ENCODE measurements around the gene TAF6. TPM values are rescaled to one million over a fixed set of nuclear protein-coding genes. Genes with fewer than 3 reads are reported as not detected.

Gene TAF6
- total and polyA plus RNA-seq, 2 experiments from 2014 or later: 56.3 to 141 TPM

GRCh38 chr7:100155553-100156317 is 36.6 kb upstream of the TAF6 start:
- Histone ChIP-seq H3K4me2 (no peak overlapping the region), H3F3A (replicated peaks; ENCODE audit: low read depth) (peaks cover 39% of the 10 kb centered on the region), H3K4me3 (no peak overlapping the region), H3K9me2 (ENCODE audit: insufficient read depth) (no peaks in the 10 kb centered on the region), H3K27me3 (ENCODE audit: insufficient read depth) (no peaks in the 10 kb centered on the region), H3K4me1 (ENCODE audit: insufficient read depth) (peaks cover 7% of the 10 kb centered on the region; the same call in 1 of the 2 replicates), H3K27ac (ENCODE audit: low read depth) (no peak overlapping the region), H2AFZ (no peak overlapping the region), H4K20me1 (replicated peaks; ENCODE audit: insufficient read depth) (peaks cover 14% of the 10 kb centered on the region), H3K36me3 (ENCODE audit: insufficient read depth) (no peaks in the 10 kb centered on the region), H3K79me2 (replicated peaks; ENCODE audit: insufficient read depth) (peaks cover 11% of the 10 kb centered on the region)
- Mint-ChIP-seq H3K4me1 (peaks cover 30% of the 10 kb centered on the region), H3K27me3 (ENCODE audit: insufficient read depth, low read depth, poor library complexity) (peaks cover 25% of the 10 kb centered on the region), H3K9me3 (no peaks in the 10 kb centered on the region), H3K4me3 (no peak overlapping the region; the same call in 2 of the 3 replicates), H3K36me3 (ENCODE audit: low read depth) (peaks cover 56% of the 10 kb centered on the region), H3K27ac (no peak overlapping the region)
- TF ChIP-seq ETS1 (IDR thresholded peaks at IDR 0.05) (no peak), CREB1 (CRISPR knock-in tag; IDR thresholded peaks at IDR 0.05; ENCODE audit: low read depth) (no peak), EZH2 (IDR thresholded peaks at IDR 0.05; ENCODE audit: low read depth, unreplicated experiment) (no peak), STAT1 (IDR thresholded peaks at IDR 0.05; ENCODE audit: unreplicated experiment) (no peak), REST (IDR thresholded peaks at IDR 0.05; ENCODE audit: unreplicated experiment) (no peak), POLR2AphosphoS5 (IDR thresholded peaks at IDR 0.05; ENCODE audit: low read depth) (no peak), ZNF114 (CRISPR knock-in tag; IDR thresholded peaks at IDR 0.05) (no peak), JUNB (IDR thresholded peaks at IDR 0.05; ENCODE audit: unreplicated experiment) (no peak), ZNF331 (CRISPR knock-in tag; IDR thresholded peaks at IDR 0.05; ENCODE audit: low read depth) (no peak), CTCF (conservative IDR thresholded peaks at IDR 0.05; ENCODE audit: low read depth in 2 of 2) (no peak), NANOG (IDR thresholded peaks at IDR 0.05; ENCODE audit: borderline replicate concordance) (no peak), EZH2phosphoT487 (IDR thresholded peaks at IDR 0.05; ENCODE audit: unreplicated experiment) (no peak)
- TF ChIP-seq, protein P1, sequence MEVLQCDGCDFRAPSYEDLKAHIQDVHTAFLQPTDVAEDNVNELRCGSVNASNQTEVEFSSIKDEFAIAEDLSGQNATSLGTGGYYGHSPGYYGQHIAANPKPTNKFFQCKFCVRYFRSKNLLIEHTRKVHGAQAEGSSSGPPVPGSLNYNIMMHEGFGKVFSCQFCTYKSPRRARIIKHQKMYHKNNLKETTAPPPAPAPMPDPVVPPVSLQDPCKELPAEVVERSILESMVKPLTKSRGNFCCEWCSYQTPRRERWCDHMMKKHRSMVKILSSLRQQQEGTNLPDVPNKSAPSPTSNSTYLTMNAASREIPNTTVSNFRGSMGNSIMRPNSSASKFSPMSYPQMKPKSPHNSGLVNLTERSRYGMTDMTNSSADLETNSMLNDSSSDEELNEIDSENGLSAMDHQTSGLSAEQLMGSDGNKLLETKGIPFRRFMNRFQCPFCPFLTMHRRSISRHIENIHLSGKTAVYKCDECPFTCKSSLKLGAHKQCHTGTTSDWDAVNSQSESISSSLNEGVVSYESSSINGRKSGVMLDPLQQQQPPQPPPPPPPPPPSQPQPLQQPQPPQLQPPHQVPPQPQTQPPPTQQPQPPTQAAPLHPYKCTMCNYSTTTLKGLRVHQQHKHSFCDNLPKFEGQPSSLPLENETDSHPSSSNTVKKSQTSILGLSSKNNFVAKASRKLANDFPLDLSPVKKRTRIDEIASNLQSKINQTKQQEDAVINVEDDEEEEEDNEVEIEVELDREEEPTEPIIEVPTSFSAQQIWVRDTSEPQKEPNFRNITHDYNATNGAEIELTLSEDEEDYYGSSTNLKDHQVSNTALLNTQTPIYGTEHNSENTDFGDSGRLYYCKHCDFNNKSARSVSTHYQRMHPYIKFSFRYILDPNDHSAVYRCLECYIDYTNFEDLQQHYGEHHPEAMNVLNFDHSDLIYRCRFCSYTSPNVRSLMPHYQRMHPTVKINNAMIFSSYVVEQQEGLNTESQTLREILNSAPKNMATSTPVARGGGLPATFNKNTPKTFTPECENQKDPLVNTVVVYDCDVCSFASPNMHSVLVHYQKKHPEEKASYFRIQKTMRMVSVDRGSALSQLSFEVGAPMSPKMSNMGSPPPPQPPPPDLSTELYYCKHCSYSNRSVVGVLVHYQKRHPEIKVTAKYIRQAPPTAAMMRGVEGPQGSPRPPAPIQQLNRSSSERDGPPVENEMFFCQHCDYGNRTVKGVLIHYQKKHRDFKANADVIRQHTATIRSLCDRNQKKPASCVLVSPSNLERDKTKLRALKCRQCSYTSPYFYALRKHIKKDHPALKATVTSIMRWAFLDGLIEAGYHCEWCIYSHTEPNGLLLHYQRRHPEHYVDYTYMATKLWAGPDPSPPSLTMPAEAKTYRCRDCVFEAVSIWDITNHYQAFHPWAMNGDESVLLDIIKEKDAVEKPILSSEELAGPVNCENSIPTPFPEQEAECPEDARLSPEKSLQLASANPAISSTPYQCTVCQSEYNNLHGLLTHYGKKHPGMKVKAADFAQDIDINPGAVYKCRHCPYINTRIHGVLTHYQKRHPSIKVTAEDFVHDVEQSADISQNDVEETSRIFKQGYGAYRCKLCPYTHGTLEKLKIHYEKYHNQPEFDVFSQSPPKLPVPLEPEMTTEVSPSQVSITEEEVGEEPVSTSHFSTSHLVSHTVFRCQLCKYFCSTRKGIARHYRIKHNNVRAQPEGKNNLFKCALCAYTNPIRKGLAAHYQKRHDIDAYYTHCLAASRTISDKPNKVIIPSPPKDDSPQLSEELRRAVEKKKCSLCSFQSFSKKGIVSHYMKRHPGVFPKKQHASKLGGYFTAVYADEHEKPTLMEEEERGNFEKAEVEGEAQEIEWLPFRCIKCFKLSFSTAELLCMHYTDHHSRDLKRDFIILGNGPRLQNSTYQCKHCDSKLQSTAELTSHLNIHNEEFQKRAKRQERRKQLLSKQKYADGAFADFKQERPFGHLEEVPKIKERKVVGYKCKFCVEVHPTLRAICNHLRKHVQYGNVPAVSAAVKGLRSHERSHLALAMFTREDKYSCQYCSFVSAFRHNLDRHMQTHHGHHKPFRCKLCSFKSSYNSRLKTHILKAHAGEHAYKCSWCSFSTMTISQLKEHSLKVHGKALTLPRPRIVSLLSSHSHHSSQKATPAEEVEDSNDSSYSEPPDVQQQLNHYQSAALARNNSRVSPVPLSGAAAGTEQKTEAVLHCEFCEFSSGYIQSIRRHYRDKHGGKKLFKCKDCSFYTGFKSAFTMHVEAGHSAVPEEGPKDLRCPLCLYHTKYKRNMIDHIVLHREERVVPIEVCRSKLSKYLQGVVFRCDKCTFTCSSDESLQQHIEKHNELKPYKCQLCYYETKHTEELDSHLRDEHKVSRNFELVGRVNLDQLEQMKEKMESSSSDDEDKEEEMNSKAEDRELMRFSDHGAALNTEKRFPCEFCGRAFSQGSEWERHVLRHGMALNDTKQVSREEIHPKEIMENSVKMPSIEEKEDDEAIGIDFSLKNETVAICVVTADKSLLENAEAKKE (CRISPR knock-in tag; IDR thresholded peaks at IDR 0.05): no peak
- no peak for DNase-seq (ENCODE audit: low spot score)
- ATAC-seq: no peak
